ENCODE measurements around the gene NOL12. TPM values are rescaled to one million over a fixed set of nuclear protein-coding genes. Genes with fewer than 3 reads are reported as not detected.
A peak's percentile ranks its signal among the peaks of the same experiment; 100 is the strongest.

Gene NOL12
- total and polyA plus RNA-seq, 4 donors, result 6.9 to 16.5 (median 11.4) TPM

DNA sequence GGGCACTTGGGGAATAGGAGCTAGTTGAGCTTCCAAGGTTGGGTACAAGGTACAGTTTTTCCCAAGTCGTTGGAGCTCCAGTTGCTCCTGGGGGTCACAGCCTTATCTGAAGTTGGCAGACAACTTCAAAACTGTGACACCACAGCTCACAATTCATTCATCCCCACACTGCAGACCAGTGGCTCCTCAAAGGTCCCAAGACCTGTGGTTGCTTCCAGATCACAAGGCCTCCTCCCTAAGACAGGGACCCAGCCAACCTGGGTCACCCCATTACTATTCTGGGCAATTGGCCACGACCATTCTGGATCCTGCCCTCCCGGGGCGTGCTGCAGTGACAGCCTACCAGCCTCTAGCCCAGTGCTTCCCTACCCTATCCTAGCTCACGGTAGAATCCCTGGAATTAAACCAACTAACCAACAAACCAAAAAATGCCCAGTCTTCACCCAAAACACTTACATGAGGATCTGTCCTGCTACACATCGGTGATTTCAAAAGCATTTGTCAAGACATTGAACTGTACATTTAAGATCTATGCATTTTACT lies 28.5 kb upstream of the NOL12 start:
- H3K9ac ChIP-seq (ENCODE audit: low read depth in 1 of 2, low read length in 2 of 2), result peak overlapping the region in 1 of 2 donors; percentile 49
- H3K27me3 ChIP-seq (ENCODE audit: control insufficient read depth in 4 of 4, insufficient read depth in 4 of 4, low read length in 3 of 4), result no peaks in the 10 kb centered on the region
- no peaks in the 10 kb centered on the region for H3K9me3 ChIP-seq (ENCODE audit: control insufficient read depth in 4 of 4, low read length in 3 of 4)
- no peak for DNase-seq (ENCODE audit: low spot score)
- H3K27ac ChIP-seq (ENCODE audit: low read depth in 1 of 2, low read length in 2 of 2), result peak overlapping the region; percentile 65 to 73
- H3K36me3 ChIP-seq (ENCODE audit: control insufficient read depth in 4 of 4, insufficient read depth in 3 of 4, low read depth in 1 of 4, low read length in 3 of 4), result no peaks in the 10 kb centered on the region
- 4% methylated on average over 6 of the region's 6 CpGs for whole genome bisulfite sequencing
- H3K4me3 ChIP-seq (ENCODE audit: low read depth in 1 of 3, low read length in 3 of 3), result peak overlapping the region; percentile 49 to 54 (median 53)
- TF ChIP-seq TAF1 (conservative IDR thresholded peaks at IDR 0.05), result no peak
- TF ChIP-seq FOXA2 (IDR thresholded peaks at IDR 0.05), result no peak
- TF ChIP-seq, protein P1, sequence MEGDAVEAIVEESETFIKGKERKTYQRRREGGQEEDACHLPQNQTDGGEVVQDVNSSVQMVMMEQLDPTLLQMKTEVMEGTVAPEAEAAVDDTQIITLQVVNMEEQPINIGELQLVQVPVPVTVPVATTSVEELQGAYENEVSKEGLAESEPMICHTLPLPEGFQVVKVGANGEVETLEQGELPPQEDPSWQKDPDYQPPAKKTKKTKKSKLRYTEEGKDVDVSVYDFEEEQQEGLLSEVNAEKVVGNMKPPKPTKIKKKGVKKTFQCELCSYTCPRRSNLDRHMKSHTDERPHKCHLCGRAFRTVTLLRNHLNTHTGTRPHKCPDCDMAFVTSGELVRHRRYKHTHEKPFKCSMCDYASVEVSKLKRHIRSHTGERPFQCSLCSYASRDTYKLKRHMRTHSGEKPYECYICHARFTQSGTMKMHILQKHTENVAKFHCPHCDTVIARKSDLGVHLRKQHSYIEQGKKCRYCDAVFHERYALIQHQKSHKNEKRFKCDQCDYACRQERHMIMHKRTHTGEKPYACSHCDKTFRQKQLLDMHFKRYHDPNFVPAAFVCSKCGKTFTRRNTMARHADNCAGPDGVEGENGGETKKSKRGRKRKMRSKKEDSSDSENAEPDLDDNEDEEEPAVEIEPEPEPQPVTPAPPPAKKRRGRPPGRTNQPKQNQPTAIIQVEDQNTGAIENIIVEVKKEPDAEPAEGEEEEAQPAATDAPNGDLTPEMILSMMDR (IDR thresholded peaks at IDR 0.05; ENCODE audit: low read depth, low read length, missing input control), result no peak
- no peak for TF ChIP-seq HNF4G (IDR thresholded peaks at IDR 0.05)
- no peak for TF ChIP-seq EGR1 (IDR thresholded peaks at IDR 0.05; ENCODE audit: low read depth in 2 of 2)
- TF ChIP-seq, protein P2, sequence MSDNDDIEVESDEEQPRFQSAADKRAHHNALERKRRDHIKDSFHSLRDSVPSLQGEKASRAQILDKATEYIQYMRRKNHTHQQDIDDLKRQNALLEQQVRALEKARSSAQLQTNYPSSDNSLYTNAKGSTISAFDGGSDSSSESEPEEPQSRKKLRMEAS (IDR thresholded peaks at IDR 0.05), result no peak
- TF ChIP-seq NR2F2 (IDR thresholded peaks at IDR 0.05), result no peak
- no peak for TF ChIP-seq JUND (IDR thresholded peaks at IDR 0.05)
- TF ChIP-seq HNF4A (conservative IDR thresholded peaks at IDR 0.05), result no peak
- no peak for TF ChIP-seq RAD21 (IDR thresholded peaks at IDR 0.05)
- TF ChIP-seq, protein P3, sequence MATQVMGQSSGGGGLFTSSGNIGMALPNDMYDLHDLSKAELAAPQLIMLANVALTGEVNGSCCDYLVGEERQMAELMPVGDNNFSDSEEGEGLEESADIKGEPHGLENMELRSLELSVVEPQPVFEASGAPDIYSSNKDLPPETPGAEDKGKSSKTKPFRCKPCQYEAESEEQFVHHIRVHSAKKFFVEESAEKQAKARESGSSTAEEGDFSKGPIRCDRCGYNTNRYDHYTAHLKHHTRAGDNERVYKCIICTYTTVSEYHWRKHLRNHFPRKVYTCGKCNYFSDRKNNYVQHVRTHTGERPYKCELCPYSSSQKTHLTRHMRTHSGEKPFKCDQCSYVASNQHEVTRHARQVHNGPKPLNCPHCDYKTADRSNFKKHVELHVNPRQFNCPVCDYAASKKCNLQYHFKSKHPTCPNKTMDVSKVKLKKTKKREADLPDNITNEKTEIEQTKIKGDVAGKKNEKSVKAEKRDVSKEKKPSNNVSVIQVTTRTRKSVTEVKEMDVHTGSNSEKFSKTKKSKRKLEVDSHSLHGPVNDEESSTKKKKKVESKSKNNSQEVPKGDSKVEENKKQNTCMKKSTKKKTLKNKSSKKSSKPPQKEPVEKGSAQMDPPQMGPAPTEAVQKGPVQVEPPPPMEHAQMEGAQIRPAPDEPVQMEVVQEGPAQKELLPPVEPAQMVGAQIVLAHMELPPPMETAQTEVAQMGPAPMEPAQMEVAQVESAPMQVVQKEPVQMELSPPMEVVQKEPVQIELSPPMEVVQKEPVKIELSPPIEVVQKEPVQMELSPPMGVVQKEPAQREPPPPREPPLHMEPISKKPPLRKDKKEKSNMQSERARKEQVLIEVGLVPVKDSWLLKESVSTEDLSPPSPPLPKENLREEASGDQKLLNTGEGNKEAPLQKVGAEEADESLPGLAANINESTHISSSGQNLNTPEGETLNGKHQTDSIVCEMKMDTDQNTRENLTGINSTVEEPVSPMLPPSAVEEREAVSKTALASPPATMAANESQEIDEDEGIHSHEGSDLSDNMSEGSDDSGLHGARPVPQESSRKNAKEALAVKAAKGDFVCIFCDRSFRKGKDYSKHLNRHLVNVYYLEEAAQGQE (IDR thresholded peaks at IDR 0.05), result no peak
- TF ChIP-seq, protein P4, sequence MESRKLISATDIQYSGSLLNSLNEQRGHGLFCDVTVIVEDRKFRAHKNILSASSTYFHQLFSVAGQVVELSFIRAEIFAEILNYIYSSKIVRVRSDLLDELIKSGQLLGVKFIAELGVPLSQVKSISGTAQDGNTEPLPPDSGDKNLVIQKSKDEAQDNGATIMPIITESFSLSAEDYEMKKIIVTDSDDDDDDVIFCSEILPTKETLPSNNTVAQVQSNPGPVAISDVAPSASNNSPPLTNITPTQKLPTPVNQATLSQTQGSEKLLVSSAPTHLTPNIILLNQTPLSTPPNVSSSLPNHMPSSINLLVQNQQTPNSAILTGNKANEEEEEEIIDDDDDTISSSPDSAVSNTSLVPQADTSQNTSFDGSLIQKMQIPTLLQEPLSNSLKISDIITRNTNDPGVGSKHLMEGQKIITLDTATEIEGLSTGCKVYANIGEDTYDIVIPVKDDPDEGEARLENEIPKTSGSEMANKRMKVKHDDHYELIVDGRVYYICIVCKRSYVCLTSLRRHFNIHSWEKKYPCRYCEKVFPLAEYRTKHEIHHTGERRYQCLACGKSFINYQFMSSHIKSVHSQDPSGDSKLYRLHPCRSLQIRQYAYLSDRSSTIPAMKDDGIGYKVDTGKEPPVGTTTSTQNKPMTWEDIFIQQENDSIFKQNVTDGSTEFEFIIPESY (IDR thresholded peaks at IDR 0.05), result no peak
- H3K4me1 ChIP-seq (ENCODE audit: control insufficient read depth in 4 of 4, insufficient read depth in 4 of 4, low read length in 3 of 4), result peaks cover 8 to 44% (median 38%) of the 10 kb centered on the region in 4 donors

DNA sequence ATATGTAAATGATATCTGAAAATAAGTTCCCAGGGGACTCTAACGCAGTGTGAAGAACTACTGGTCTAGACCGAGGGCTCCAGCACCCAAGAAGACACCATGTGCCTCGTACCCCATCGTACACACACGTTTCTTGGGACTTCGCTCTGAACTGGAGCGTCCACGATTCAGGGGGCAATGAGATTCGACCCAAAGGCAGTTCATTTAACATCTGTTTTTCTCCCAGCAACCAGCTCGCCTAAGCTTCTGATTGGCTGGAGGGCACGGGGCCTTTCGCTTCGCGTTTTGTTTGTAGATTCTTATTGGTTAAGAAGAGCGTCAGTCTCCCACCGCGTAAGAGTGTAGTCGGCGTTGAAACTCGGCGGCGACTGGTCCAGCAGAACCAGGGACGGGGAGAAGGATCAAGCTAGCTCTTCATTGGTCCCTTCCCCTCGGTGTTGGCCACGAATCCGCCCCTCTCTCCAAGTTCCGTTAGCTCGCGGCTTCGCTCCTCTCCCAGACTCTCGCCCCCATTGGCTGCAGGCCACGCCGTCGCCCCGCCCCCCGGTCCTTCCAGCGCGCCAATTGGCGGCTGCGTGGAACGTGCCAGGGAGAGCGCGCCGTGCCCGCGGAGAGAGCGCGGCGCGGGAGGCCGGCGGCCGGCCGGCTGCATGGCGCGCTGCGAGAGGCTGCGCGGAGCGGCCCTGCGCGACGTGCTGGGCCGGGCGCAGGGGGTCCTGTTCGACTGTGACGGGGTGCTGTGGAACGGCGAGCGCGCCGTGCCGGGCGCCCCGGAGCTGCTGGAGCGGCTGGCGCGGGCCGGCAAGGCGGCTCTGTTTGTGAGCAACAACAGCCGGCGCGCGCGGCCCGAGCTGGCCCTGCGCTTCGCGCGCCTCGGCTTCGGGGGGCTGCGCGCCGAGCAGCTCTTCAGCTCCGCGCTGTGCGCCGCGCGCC lies 27.7 kb upstream of the NOL12 start, which contains the start of gene PDXP:
PDXP (plus strand) TSS at position 591 of the 933 bp plus-strand sequence; CDS start at position 651, 60 bp downstream.
- peak within 1 kb of the TSS; percentile 35 to 49 for H3K9ac ChIP-seq (ENCODE audit: low read depth in 1 of 2, low read length in 2 of 2)
- WGBS, result under 1% methylated on average over 101 of the region's 101 CpGs
- H3K4me3 ChIP-seq (ENCODE audit: low read depth in 1 of 3, low read length in 3 of 3), result peak within 1 kb of the TSS; percentile 49 to 88 (median 84)
- peaks cover 8 to 46% (median 39%) of the 10 kb centered on the region in 4 donors for H3K4me1 ChIP-seq (ENCODE audit: control insufficient read depth in 4 of 4, insufficient read depth in 4 of 4, low read length in 3 of 4)
- H3K27ac ChIP-seq (ENCODE audit: low read depth in 1 of 2, low read length in 2 of 2), result peak within 1 kb of the TSS; percentile 88 to 90
- H3K27me3 ChIP-seq (ENCODE audit: control insufficient read depth in 4 of 4, insufficient read depth in 4 of 4, low read length in 3 of 4), result no peaks in the 10 kb centered on the region
- peak; percentile 99 for DNase-seq (ENCODE audit: low spot score)
- no peaks in the 10 kb centered on the region for H3K9me3 ChIP-seq (ENCODE audit: control insufficient read depth in 4 of 4, low read length in 3 of 4)
- H3K36me3 ChIP-seq (ENCODE audit: control insufficient read depth in 4 of 4, insufficient read depth in 3 of 4, low read depth in 1 of 4, low read length in 3 of 4), result no peaks in the 10 kb centered on the region
- TF ChIP-seq HNF4G (IDR thresholded peaks at IDR 0.05) (no peak), FOXA2 (IDR thresholded peaks at IDR 0.05) (no peak)
- TF ChIP-seq, protein P1 (IDR thresholded peaks at IDR 0.05; ENCODE audit: low read depth, low read length, missing input control), result no peak
- TF ChIP-seq, protein P3 (IDR thresholded peaks at IDR 0.05), result peak; percentile 60
- TF ChIP-seq, protein P4 (IDR thresholded peaks at IDR 0.05), result peak; percentile 28

Measured in liver (tissue), 9 donors.